ENCODE data around the gene CCDC85C. TPM values are rescaled to one million over a fixed set of nuclear protein-coding genes. Genes with fewer than 3 reads are reported as not detected.

CCDC85C gene
- total RNA-seq, 2 experiments from 2014 or later: 7.1 to 9.1 TPM

DNA sequence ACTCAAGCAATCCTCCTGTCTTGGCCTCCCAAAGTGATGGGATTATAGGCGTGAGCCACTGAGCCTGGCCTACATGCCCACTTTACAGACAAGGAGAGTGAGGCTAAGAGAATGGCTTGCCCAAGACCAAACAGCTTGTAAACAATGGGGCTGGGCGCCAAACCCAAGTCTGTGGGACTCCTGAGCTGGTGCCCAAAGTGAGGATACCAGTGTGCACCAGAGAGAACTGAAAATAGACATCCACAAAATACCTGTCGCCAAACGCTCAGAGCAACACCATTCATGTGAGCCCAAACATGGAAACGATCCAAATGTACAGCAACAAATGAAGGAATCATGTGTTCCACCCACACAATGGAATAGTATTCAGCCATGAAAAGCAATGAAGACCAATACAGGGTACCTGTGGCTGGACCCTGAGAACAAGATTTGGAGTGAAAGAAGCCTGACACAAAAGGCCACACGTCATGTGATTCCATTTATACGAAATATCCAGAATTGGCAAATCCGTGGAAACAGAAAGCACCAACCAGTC, 84.6 kb downstream of the CCDC85C start:
- H3K36me3 Mint-ChIP-seq: no peaks in the 10 kb centered on the region
- H3K4me1 Mint-ChIP-seq: no peaks in the 10 kb centered on the region
- no peaks in the 10 kb centered on the region for H3K27me3 Mint-ChIP-seq
- no peak for DNase-seq
- ATAC-seq: no peak
- no peaks in the 10 kb centered on the region for H3K9me3 Mint-ChIP-seq (ENCODE audit: low read depth)
- H3K4me3 Mint-ChIP-seq: no peak overlapping the region
- no peak overlapping the region for H3K27ac Mint-ChIP-seq
- CTCF ChIA-PET: interaction anchor here (0.6 to 3.3 kb wide), 7 partner anchors 25 to 335 kb away, joined by 3 to 13 read pairs (median 4); no protein-coding TSS in a partner anchor

- H3K4me3 Mint-ChIP-seq: no peak overlapping the region
- H3K4me1 Mint-ChIP-seq: no peaks in the 10 kb centered on the region
- CTCF ChIA-PET: interaction anchor here (0.6 to 3.3 kb wide), 8 partner anchors 14 to 336 kb away, joined by 3 to 13 read pairs (median 4); no protein-coding TSS in a partner anchor
- peak; percentile 83 for ATAC-seq
- H3K27ac Mint-ChIP-seq: no peak overlapping the region
- DNase-seq: peak; percentile 85
- H3K36me3 Mint-ChIP-seq: no peaks in the 10 kb centered on the region
- no peaks in the 10 kb centered on the region for H3K27me3 Mint-ChIP-seq
- H3K9me3 Mint-ChIP-seq (ENCODE audit: low read depth): no peaks in the 10 kb centered on the region
These were observed 85.3 kb downstream of the CCDC85C start for GRCh38 chr14:99518441-99519346.

GRCh38 chr14:99517643-99518381, 86.2 kb downstream of the CCDC85C start:
- Mint-ChIP-seq H3K4me3 (no peak overlapping the region), H3K4me1 (no peaks in the 10 kb centered on the region), H3K9me3 (ENCODE audit: low read depth) (no peaks in the 10 kb centered on the region), H3K27me3 (no peaks in the 10 kb centered on the region), H3K36me3 (no peaks in the 10 kb centered on the region), H3K27ac (no peak overlapping the region)
- CTCF ChIA-PET: interaction anchor here (1.0 to 3.3 kb wide), 4 partner anchors 10 to 111 kb away, joined by 3 to 13 read pairs (median 4); partner anchors contain the start of genes CCNK and SETD3
- DNase-seq (no peak), ATAC-seq (no peak)

GRCh38 chr14:99516871-99517642, 87.0 kb downstream of the CCDC85C start:
- Mint-ChIP-seq H3K27me3 (no peaks in the 10 kb centered on the region), H3K4me1 (no peaks in the 10 kb centered on the region)
- CTCF ChIA-PET: interaction anchor here (1.4 to 3.3 kb wide), 3 partner anchors 9 to 111 kb away, joined by 3 to 13 read pairs (median 4); partner anchors contain the start of genes CCNK and SETD3

DNA sequence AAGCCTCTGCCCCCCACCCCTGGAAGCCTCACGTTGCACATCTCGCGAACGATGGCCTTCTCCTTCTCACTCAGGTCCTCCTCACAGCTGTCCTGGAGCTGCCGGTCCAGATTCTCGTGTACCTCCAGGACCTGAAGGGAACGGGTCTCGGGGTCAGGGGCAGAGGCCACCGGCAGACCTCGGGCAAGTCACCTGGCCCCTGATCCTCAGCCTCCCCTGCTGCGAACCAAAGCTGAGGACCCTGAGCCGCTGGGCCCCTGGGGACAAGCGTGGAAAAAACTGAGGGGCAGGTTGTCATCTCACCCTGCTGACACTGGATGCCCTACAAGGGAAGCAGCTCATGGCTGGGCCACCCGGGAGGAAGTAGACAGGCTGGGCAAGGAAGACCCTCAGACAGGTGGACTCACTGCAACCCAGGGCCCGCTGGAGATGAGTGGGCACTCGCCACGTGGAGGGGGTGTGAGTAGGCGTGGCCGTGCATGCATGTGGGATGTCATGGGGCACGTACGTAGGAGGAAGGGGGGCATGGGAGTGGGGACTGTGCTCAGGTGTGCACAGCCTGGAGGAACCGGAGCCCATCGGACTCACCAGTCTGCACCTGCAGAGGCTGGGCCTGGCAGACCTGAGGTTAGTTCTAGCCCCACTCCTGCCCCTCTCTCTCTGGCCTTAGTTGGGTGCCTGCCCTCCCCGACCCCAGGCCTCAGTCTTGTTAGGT, 87.7 kb downstream of the CCDC85C start:
- Mint-ChIP-seq H3K9me3 (ENCODE audit: low read depth) (no peaks in the 10 kb centered on the region), H3K27ac (no peak overlapping the region)
- CTCF ChIA-PET: interaction anchor here (1.4 to 3.3 kb wide), 4 partner anchors 8 to 112 kb away, joined by 3 to 13 read pairs (median 4); partner anchors contain the start of genes CCNK and SETD3

More at GRCh38 chr14:99516871-99517642, 87.0 kb downstream of the CCDC85C start:
- Mint-ChIP-seq H3K27ac (no peak overlapping the region), H3K4me3 (no peak overlapping the region), H3K36me3 (no peaks in the 10 kb centered on the region), H3K9me3 (ENCODE audit: low read depth) (no peaks in the 10 kb centered on the region)
- DNase-seq (no peak), ATAC-seq (no peak)

DNA sequence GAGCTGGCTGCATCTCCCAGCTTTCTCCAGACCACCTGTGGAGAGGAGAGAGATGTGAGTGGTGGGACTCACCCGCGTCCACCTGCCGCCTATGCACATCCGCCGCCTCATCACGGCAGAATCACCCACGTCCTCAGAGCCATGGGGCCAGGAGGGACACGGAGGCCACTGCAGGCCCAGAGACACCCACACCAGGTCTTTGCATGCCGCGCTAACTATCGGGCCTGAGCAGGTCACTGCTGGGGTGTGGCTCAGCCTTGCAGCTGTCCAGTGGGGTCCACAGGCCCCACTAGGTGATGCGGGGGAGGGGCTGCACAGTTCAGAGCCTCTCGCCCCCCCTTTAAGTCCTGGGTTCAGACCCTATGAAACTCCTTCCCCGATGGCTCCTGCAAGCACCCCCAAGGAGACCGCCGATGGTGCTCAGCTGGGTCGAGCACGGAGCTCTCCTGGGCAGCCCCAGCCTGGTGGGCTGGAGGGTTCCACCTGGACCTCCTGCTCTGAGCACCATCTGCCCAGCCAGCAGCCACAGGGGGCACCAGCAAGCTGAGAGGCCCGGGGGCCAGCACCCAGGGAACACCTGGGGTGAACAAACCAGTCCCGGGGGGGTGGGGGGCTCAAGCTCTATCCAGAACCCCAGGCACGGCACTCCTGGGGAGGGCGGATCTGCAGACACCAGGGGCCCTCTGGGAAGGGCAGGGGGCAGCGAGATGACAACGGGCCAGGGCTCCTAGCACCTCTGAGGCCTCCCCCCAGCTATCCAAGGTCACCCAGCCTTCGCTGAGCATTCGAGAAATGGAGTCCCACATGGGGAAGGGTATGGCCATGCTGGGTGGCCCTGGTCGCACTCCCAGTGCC, 88.5 kb downstream of the CCDC85C start:
- Mint-ChIP-seq H3K27me3 (no peaks in the 10 kb centered on the region), H3K4me1 (no peaks in the 10 kb centered on the region), H3K9me3 (ENCODE audit: low read depth) (no peaks in the 10 kb centered on the region), H3K27ac (no peak overlapping the region), H3K4me3 (no peak overlapping the region), H3K36me3 (no peaks in the 10 kb centered on the region)
- no peak for ATAC-seq
- DNase-seq: no peak
- CTCF ChIA-PET: interaction anchor here (1.4 kb wide), 1 partner anchor 113 kb away, joined by 4 read pairs; no protein-coding TSS in a partner anchor

More for the DNA sequence above, 87.7 kb downstream of the CCDC85C start:
- Mint-ChIP-seq H3K4me3 (no peak overlapping the region), H3K4me1 (no peaks in the 10 kb centered on the region), H3K27me3 (no peaks in the 10 kb centered on the region), H3K36me3 (no peaks in the 10 kb centered on the region)
- DNase-seq (no peak), ATAC-seq (no peak)

DNA sequence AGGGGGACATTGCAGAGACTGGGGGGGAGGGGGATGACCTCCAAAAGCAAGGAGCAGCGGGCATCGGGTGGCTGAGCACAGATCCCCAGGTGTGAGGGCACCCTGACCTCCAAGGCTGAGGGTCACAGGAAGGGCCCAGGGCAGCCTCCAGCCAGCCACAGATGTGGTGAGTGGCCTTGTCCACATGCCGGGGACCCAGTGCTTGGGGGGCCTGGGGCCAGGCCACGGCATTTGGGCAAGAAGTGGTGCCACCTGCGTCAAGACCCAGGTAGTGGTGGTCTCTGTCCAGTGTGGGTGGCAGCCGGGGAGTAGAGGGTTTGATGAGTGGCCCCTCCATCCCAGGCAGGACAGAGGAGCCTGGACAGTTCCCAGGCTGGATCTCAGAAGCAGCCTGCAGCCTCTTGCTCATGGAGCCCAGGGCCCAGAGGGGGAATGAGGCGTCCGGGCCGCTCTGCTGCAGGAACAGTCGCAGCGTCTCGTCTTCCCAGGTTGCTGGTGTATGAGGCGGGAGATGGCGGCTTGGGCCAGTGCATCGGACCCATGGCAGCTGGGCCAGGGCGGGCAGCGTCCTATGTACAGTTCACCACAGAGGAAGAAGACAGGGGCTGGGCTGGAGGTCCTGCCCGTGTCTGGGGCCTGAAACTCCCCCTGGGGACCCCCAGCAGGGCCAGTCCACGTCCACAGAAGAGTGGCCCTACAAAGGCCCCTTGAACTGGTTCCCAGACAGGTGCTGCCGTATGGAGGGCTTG, 89.3 kb downstream of the CCDC85C start:
- DNase-seq (no peak), ATAC-seq (no peak)
- Mint-ChIP-seq H3K4me1 (no peaks in the 10 kb centered on the region), H3K9me3 (ENCODE audit: low read depth) (no peaks in the 10 kb centered on the region), H3K4me3 (no peak overlapping the region), H3K27me3 (no peaks in the 10 kb centered on the region), H3K27ac (no peak overlapping the region), H3K36me3 (no peaks in the 10 kb centered on the region)
- CTCF ChIA-PET: interaction anchor here (1.4 kb wide), 1 partner anchor 113 kb away, joined by 4 read pairs; no protein-coding TSS in a partner anchor

GRCh38 chr14:99513946-99514551, 90.0 kb downstream of the CCDC85C start:
- Mint-ChIP-seq H3K4me1 (no peaks in the 10 kb centered on the region), H3K9me3 (ENCODE audit: low read depth) (no peaks in the 10 kb centered on the region), H3K27me3 (no peaks in the 10 kb centered on the region), H3K27ac (no peak overlapping the region), H3K36me3 (peaks cover 1% of the 10 kb centered on the region), H3K4me3 (no peak overlapping the region)
- DNase-seq (no peak), ATAC-seq (no peak)
- CTCF ChIA-PET: no interaction called here

DNA sequence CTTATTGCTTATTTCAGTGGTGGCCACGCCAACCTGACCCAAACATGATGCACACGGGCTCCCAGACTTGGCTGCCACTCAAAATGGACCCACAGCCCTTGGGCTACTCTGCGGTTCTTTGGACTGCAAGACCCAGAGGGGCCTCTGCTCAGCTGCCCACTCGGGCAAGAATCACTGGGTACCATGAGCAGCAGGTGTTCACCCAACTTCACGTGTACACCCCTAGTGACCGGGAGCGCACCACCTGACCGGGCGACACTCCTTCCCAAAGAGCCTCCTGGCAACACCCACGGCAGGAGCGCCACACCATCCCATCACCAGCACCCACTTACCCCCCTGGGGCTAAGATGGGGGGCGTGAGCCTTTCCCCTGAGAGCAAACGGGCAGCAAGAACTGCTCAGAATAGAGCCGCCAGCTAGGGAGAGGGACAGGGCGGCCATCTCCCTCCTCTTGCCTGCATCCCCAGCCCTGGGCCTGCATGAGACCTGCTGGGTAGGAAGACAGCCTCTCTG, 90.8 kb downstream of the CCDC85C start:
- H3K4me3 Mint-ChIP-seq: no peak overlapping the region
- CTCF ChIA-PET: no interaction called here
- H3K36me3 Mint-ChIP-seq: peaks cover 5% of the 10 kb centered on the region
- ATAC-seq (no peak), DNase-seq (no peak)
- H3K27me3 Mint-ChIP-seq: no peaks in the 10 kb centered on the region
- H3K4me1 Mint-ChIP-seq: no peaks in the 10 kb centered on the region
- H3K9me3 Mint-ChIP-seq (ENCODE audit: low read depth): no peaks in the 10 kb centered on the region
- no peak overlapping the region for H3K27ac Mint-ChIP-seq

- Mint-ChIP-seq H3K4me1 (no peaks in the 10 kb centered on the region), H3K4me3 (no peak overlapping the region), H3K9me3 (ENCODE audit: low read depth) (no peaks in the 10 kb centered on the region), H3K27me3 (no peaks in the 10 kb centered on the region), H3K36me3 (peaks cover 7% of the 10 kb centered on the region), H3K27ac (no peak overlapping the region)
- ATAC-seq: no peak
- CTCF ChIA-PET: no interaction called here
- no peak for DNase-seq
These were observed 91.3 kb downstream of the CCDC85C start for GRCh38 chr14:99512571-99513182.

Data from activated CD8-positive, alpha-beta memory T cell treated with anti-CD3 and anti-CD28 coated beads, Interleukin-2, amount 10 ng/mL, durations not matched to agents 7 days and 5 days (primary cell).